DMS153 (cell line): Measurements from ENCODE around the gene UBTD2.
"Not testable (repeated sequence)": the region's sequence is repeated elsewhere in the genome, so short reads cannot be mapped to it uniquely, and the experiment has no call there.

Experiments used
- DNase-seq: peaks from one replicate; lab custom pipeline; 2025; lab: John Stamatoyannopoulos, UW

Gene UBTD2

GRCh38 chr5:172283020-172283861, at the start of gene UBTD2:
Gene UBTD2 (minus strand): TSS chr5:172283764. CDS start chr5:172283665, 99 bp downstream.
- DNase-seq, result peak; percentile 32

DNA sequence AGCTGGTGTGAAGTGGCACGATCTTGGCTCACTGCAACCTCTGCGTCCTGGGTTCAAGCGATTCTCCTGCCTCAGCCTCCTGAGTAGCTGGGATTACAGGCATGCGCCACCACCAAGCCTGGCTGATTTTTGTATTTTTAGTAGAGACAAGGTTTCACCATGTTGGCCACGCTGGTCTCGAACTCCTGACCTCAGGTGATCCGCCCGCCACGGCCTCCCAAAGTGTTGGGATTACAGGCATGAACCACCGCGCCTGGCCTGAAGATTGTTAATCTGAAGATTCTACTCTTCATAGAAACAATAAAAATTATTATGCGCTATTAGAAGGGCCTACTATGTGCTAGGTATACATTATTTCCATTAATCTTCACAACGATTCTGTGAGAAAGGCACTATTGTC, 43.3 kb upstream of the UBTD2 start:
- not testable (repeated sequence) for DNase-seq

- DNase-seq, result no peak
Observed at GRCh38 chr5:172325452-172325851, 41.9 kb upstream of the UBTD2 start.

- DNase-seq, result peak; percentile 54
Observed at GRCh38 chr5:172322028-172322965, 38.7 kb upstream of the UBTD2 start.

DNA sequence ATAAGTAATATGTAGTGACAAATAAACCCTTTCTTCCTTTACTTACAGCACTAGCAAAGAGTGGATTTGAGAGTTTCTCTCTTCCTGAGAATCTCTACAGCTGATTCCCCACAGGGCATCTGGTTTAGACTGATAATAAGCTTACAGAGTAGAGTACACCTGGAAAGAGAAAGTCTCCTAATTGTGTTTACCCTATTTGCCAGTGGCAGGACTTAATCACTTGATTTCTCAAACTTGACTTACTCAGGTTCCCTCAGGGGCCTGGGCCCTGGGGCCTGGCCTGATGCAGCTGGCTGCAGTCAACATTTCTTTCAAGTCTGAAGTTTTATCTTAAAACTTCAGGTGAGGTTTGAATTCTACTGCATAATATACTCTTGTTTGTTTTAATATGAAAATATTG, 38.0 kb upstream of the UBTD2 start:
- no peak for DNase-seq

GRCh38 chr5:172319708-172320441, 36.3 kb upstream of the UBTD2 start:
- no peak for DNase-seq

DNA sequence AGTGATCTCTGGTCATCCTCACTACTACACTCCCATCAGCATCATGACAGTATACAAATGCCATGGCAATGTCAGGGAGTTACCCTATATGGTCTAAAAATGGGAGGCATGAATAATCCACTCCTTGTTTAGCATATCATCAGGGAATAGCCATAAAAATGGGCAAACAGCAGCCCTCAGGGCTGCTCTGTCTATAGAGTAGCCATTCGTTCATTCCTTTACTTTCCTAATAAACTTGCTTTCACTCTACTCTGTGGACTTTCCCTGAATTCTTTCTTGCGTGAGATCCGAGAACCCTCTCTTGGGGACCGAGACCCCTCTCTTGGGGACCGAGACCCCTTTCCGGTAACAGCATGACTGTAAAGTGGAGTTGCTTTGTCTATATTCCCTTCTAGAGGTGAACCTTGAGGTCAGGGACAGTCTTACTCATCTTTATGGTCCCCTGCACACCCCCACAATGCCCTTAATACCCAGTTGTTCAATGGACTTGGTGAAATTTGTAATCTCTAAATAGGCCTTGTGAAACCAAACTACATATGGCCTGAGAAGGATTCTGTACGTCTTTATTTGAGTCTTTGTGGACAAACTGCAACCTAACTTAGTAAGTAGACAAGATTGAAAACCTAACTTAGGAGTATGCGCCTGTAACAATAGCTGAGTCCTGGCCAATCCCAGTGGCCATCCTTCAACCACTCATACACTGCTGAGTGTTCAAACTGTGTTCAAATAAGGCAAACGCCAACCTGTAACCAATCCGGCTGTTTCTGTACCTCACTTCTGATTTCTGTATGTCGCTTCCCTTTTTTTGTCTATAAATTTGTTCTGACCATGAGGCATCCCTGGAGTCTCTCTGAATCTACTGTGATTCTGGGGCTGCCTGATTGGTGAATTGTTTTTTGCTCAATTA, 32.3 kb upstream of the UBTD2 start:
- DNase-seq, result no peak

DNA sequence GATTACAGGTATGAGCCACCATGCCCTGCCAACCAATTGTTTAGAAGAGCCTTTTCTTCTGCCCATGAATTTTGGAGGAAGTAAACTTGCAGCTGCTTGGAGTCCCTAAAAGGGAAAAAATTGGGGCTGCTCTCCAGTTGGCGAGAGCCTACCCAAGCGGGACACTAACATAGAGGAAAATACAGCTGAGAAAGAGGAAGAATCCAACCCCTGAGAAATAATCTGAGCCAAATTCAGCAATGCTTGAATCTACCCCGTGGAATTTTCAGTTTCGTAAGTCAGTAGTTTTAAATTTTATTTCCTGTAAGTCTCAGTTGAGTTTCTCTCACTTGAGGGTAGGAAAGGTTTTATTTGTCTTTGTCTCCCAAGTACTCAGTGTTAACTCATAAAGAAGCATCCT, 30.4 kb upstream of the UBTD2 start:
- DNase-seq, result no peak

DNA sequence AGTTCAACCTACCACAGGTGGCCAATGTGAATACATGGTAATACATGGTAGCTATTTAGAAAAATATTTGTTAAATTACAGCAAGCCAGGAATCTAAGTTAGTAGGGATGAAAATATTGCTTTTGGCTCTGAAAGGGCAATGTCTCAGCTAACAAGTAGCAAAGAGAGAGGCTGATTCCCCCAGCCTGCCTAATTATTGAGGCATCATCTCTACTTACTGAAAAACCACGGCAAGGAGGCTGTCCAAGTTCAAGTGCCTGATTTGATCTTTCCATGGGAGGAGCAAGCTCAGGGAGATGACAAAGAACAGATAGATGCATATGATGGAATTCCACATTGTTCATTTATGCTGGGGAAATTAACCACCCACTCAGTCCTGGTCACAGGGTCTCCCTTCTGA, 28.7 kb upstream of the UBTD2 start:
- no peak for DNase-seq

GRCh38 chr5:172311605-172312004, 28.0 kb upstream of the UBTD2 start:
- DNase-seq, result no peak

GRCh38 chr5:172311026-172311425, 27.5 kb upstream of the UBTD2 start:
- DNase-seq, result no peak

DNA sequence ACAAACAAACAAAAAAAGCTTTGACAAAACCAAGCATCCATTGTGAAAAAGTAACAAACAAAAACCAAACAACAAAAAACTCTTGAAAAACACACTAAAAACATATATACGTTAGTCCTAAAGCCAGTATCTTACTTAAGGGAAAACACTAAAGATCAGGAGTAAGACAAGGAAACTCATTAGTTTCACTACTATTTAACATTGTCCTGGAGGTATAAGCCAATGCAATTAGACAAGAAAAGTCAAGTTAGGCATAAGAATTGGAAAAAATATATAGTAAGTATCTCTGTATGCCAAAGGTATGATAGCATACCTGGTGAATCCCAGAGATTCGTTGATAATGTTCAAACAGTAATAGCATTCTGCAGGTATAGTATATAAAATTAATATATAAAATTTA, 21.8 kb upstream of the UBTD2 start:
- DNase-seq, result no peak

DNA sequence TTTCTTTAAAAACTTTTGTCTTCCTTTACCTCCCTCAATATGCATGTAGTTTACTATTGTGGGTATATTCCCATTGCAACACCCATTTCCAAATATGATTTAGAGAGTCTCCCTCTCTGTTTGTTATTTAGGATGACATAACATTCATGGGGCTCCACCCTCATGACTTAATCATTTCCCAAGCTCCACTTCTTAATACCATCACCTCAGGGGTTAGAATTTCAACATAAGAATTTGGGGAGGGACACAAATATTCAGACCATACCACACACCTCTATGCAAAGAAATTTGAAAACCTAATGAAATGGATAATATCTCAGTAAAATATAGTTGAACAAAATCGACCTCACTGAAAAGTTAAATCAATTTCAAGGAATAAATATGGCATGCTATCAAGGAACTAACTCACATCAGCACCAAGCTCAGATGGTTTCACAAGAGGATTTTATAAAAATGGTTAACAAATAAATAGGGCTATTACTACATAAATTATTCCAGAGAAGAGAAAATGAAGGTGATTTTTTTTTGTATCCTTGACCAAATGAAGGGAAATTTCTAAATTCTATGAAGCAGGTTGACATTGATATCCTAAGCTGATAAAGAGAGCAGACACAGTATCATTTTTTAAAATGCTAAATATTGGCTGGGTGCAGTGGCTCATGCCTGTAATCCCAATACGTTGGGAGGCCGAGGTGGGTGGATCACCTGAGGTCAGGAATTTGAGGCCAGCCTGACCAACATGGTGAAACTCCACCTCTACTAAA, 20.2 kb upstream of the UBTD2 start:
- DNase-seq, result peak; percentile 8

- DNase-seq, result no peak
Observed at GRCh38 chr5:172303162-172303561, 19.6 kb upstream of the UBTD2 start.

DNA sequence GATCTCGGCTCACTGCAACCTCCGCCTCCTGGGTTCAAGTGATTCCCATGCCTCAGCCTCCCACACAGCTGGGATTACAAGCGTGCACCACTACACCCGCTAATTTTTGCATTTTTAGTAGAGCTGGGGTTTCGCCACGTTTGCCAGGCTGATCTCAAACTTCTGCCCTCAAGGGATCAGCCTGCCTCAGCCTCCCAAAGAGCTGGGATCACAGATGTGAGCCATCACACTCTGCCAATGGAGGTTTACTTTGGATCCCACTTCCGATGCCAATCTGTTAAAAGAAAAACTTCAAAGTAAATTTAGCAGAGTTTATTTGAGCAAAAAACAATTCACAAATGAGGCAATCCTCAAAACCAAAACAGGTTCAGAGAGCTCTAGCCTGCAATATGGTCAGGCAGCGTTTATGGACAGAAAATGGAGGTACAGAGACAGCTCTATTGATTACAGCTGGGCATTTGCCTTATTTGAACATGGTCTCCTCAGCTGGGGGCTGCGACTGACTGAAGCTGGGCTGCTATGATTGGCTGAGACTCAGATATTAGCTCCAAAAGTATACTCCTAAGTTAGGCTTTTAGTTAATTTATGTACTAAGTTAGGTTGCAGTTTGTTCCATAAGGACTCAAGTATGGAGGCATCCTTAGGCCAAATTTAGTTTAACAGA, 18.6 kb upstream of the UBTD2 start:
- no peak for DNase-seq

GRCh38 chr5:172299916-172300439, 16.4 kb upstream of the UBTD2 start:
- DNase-seq, result no peak

DNA sequence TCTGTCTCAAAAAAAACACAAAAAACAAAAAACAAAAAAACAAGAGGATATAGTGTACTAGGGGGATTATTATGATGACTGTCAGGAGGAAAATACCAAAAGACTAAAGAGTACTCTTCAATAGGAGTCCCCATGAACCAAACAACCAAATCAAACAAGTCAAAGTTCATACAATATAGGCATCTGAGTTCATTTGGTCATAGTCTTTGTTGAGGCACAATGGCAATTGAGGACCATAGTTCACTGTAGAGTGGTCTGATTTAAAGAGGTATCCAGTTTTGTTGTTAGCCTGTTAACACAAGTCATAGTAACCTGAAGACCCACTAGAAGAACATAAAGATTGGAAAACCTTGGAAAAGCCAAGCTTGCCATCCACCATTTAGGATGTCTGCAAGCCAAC, 11.3 kb upstream of the UBTD2 start:
- no peak for DNase-seq

DNA sequence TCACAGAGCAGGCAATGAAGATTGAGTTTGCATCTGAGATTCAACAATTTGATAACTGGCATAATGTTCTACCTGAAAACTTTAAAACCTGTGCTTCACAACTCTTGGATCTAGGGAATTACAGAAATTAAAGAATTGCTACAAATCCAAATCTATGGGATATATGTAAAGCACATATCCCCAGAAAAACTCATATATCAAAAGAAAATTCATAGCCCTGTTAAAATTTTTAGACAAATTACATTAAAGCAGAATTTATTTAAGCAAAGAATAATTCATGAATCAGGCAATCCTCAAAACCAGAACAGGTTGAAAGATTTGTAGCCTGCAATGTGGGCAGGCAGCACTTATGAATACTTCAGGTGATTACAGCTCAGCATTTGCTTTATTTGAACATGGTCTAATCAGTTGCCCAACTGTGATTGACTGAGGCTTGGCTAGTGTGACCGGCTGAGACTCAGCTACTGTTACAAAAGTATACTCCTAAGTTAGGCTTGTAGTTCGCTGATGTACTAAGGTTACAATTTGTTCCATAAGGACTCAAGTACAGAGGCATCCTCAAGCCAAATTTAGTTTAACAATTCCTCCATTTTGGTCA, 10.3 kb upstream of the UBTD2 start:
- DNase-seq, result no peak

DNA sequence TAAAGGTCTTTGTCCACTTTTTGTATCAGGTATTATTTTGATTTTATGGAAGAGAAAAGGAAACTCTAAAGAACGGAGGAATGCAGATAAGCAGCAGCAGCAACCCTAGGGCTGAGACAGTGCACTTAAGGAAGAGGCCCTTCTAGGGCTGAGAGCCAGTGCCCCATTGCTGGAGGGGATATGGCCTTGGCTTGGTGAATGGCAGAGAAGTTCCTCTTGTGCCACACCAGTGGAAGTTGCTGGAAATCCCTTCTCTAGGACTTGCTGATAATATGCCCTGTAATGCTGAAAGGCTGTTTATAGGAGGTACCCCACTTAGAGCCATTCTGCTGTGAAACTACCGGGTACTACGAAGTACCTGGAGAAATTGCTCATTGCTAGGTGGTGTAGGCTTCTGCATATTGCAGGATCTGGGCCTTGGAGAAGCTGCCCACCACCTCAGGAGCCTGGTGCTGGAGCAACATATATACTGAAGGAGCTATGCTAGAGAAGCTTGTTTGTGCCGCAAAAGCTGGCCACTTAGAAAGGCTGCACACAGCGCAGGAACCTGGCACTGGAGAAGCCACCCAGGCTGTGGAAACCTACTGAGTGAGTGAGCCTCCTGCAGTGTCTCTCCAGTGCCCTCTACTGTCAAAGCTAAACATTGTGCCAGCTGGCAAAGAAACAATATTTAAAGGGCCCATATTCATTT, 9.6 kb upstream of the UBTD2 start:
- peak; percentile 52 for DNase-seq
